ENCODE results near the gene HAPLN3. TPM values are rescaled to one million over a fixed set of nuclear protein-coding genes. Genes with fewer than 3 reads are reported as not detected.
A peak's percentile ranks its signal among the peaks of the same experiment; 100 is the strongest.

Gene HAPLN3
- total and polyA plus RNA-seq, 8 donors: 0.32 to 3.7 (median 2.0) TPM

DNA sequence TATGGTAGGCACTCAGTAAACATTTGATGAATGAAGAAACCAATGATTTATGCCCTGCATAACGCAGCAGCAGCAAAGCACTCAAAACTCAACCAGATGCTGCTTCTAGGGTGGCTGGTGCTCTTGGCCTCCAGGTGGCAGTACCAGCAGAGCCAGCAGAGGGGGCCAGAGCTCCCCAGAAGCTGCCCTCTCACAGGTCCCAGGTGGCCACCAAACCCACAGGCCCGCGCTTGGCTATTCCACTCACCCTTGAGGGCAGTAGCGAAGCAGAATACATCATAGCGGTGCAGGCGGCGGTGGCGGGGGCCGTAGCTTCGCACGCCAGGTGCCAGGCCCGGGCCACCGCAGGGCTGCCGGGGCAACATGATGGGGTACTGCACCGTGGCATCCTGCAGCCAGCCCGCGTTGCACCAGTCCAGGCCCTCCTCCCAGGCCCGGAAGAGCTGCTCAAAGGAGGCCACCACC lies 16.6 kb downstream of the HAPLN3 start:
- FAIRE-seq (no peak), ATAC-seq (peak in 3 of 4 donors; percentile 67 to 91 (median 88)), DNase-seq (peak in 5 of 6 donors; percentile 19 to 79 (median 47))
- Histone ChIP-seq H3K9me3 (no peaks in the 10 kb centered on the region), H3K4me3 (no peak overlapping the region), H3K4me1 (no peaks in the 10 kb centered on the region), H3K27ac (no peak overlapping the region), H3K27me3 (no peaks in the 10 kb centered on the region), H3K36me3 (no peaks in the 10 kb centered on the region)
- 53 to 65% methylated on average over 18 of the region's 18 CpGs for WGBS, 2 donors
- TF ChIP-seq, protein P1, sequence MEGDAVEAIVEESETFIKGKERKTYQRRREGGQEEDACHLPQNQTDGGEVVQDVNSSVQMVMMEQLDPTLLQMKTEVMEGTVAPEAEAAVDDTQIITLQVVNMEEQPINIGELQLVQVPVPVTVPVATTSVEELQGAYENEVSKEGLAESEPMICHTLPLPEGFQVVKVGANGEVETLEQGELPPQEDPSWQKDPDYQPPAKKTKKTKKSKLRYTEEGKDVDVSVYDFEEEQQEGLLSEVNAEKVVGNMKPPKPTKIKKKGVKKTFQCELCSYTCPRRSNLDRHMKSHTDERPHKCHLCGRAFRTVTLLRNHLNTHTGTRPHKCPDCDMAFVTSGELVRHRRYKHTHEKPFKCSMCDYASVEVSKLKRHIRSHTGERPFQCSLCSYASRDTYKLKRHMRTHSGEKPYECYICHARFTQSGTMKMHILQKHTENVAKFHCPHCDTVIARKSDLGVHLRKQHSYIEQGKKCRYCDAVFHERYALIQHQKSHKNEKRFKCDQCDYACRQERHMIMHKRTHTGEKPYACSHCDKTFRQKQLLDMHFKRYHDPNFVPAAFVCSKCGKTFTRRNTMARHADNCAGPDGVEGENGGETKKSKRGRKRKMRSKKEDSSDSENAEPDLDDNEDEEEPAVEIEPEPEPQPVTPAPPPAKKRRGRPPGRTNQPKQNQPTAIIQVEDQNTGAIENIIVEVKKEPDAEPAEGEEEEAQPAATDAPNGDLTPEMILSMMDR (IDR thresholded peaks at IDR 0.05): peak; percentile 22 to 62 (median 42)
- intact Hi-C loops (cut with DNase I): no loop called here

DNA sequence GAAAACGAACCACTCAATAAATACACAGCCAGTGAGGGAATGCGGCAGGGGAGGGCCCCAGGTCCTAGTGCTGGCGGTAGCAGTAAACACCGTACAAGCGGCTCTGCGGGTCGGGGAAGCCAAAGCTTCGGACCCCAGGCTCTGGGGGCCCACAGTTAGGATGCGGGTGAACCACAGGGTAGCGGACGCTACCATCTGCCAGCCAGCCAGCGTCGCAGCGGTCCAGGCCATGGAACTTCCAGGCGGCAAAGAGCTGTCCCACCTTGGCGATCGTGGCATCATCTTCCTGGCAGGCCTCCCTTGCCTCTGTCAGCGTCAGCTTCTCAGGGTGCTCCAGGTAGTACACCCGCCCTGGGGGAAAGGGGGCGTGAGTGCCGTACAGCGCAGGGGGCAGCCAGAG lies 17.4 kb downstream of the HAPLN3 start:
- FAIRE-seq (no peak), DNase-seq (no peak), ATAC-seq (no peak)
- 79 to 91% methylated on average over 22 of the region's 22 CpGs for WGBS, 2 donors
- no peak overlapping the region for H3K4me3 ChIP-seq
- H3K4me1 ChIP-seq: no peaks in the 10 kb centered on the region
- H3K9me3 ChIP-seq: no peaks in the 10 kb centered on the region
- H3K36me3 ChIP-seq: no peaks in the 10 kb centered on the region
- intact Hi-C loops (cut with DNase I): no loop called here
- no peak overlapping the region for H3K27ac ChIP-seq
- TF ChIP-seq, protein P1 (IDR thresholded peaks at IDR 0.05): no peak
- H3K27me3 ChIP-seq: no peaks in the 10 kb centered on the region

DNA sequence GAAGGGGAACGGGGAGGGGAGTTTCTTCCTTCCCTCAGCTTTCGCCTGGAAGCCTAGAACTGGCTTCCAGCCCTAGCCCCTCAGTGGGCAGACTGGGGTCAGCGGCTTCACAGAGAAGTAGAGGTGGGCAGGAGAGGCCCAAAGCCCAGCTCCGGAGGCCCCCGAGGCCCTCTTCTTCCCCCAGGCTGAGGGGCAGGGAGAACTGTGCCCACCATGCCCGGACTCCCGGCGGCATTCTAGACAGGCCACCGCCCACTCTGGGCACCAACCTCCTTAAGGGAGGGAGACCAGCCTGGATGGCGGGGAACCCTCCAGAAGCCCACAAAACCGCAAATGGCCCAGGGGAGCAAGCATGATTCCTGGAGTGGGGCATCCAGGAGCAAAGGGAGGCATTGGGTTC lies 17.9 kb downstream of the HAPLN3 start:
- no peaks in the 10 kb centered on the region for H3K4me1 ChIP-seq
- intact Hi-C loops (cut with DNase I): no loop called here
- no peaks in the 10 kb centered on the region for H3K9me3 ChIP-seq
- TF ChIP-seq, protein P1 (IDR thresholded peaks at IDR 0.05): no peak
- WGBS, 2 donors: 78 to 92% methylated on average over 9 to 11 of the region's 11 CpGs
- H3K27me3 ChIP-seq: no peaks in the 10 kb centered on the region
- FAIRE-seq (no peak), ATAC-seq (no peak), DNase-seq (no peak)
- no peak overlapping the region for H3K27ac ChIP-seq
- H3K36me3 ChIP-seq: no peaks in the 10 kb centered on the region
- no peak overlapping the region for H3K4me3 ChIP-seq

DNA sequence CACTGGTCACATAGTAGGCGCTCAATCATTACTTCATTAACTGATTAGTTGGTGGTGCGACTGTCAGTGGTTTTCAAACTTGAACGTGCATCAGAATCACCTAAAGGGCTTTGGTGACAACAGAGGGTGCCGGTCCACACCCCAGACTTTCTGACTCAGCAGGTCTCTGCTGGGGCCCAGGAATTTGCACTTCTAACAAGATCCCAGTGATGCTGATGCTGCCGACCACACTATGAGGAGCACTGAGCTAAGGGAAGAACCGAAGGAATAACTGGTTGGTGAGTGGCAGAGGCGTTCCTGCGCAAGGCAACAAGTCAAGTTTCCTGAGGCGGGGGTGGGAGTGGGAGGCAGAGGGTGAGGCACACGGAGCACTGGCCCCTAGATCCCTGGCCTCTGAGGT lies 18.8 kb downstream of the HAPLN3 start:
- Histone ChIP-seq H3K27me3 (no peaks in the 10 kb centered on the region), H3K9me3 (no peaks in the 10 kb centered on the region), H3K36me3 (no peaks in the 10 kb centered on the region), H3K4me3 (no peak overlapping the region), H3K27ac (no peak overlapping the region), H3K4me1 (no peaks in the 10 kb centered on the region)
- TF ChIP-seq, protein P1 (IDR thresholded peaks at IDR 0.05): no peak
- FAIRE-seq (no peak), ATAC-seq (no peak), DNase-seq (no peak)
- intact Hi-C loops (cut with DNase I): no loop called here
- 58 to 67% methylated on average over 10 of the region's 10 CpGs for whole genome bisulfite sequencing, 2 donors

DNA sequence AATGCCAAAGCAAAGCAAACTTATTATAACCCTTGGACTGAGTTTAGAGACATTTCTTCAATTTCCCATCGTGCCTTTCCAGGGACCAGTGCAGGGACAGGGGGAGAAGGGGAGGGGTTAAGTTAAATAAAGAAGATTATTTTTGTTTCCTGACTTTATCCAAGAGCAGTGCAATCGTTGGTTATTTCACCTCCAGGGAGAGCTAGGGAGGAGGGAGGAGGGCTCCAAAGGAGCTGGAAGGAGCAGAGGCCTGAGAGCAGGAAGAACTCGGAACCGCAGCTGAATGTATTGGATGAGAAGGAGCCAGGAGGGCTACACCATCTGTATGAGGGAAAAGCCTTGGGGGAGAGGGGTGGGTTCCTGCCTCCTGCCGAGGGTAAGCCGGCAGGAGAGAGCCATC lies 20.7 kb downstream of the HAPLN3 start:
- intact Hi-C loops (cut with DNase I): no loop called here
- WGBS, 2 donors: 12 to 27% methylated on average over 6 of the region's 6 CpGs
- Histone ChIP-seq H3K27ac (no peak overlapping the region), H3K4me3 (no peak overlapping the region), H3K36me3 (no peaks in the 10 kb centered on the region), H3K9me3 (no peaks in the 10 kb centered on the region), H3K27me3 (no peaks in the 10 kb centered on the region), H3K4me1 (no peaks in the 10 kb centered on the region)
- no peak for DNase-seq
- ATAC-seq: no peak
- TF ChIP-seq, protein P1 (IDR thresholded peaks at IDR 0.05): no peak
- FAIRE-seq: no peak
